NCI-H2081 (cell line): ENCODE results near the gene RPS16.
A peak's percentile ranks its signal among the peaks of the same experiment; 100 is the strongest.

ENCODE experiments used
- DNase-seq, 2 experiments: peaks; one replicate each; lab custom pipeline; 2025; lab: John Stamatoyannopoulos, UW

RPS16 gene

DNA sequence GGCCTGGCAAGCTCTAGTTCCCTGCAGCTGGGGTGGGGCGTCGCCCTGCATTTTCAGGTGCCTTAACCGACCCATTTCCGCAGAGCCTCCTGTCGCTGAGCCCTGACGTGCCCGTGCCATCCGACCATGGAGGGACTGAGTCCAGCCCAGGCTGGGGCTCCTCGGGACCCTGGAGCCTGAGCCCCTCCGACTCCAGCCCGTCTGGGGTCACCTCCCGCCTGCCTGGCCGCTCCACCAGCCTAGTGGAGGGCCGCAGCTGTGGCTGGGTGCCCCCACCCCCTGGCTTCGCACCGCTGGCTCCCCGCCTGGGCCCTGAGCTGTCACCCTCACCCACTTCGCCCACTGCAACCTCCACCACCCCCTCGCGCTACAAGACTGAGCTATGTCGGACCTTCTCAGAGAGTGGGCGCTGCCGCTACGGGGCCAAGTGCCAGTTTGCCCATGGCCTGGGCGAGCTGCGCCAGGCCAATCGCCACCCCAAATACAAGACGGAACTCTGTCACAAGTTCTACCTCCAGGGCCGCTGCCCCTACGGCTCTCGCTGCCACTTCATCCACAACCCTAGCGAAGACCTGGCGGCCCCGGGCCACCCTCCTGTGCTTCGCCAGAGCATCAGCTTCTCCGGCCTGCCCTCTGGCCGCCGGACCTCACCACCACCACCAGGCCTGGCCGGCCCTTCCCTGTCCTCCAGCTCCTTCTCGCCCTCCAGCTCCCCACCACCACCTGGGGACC, 27.9 kb downstream of the RPS16 start:
- DNase-seq: no peak

DNA sequence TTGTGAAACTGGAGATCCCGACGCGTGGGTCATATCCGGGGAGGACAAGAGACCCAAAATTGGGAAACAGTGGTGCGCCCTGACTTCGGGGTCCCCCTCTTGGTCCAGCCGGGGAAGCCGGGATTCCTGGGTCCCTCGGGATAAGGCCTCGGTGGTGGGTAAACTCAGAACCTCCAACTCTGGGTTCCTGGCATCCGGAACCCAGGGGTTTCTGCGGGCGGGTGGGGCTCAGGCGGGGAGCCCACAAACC, 28.4 kb downstream of the RPS16 start:
- no peak for DNase-seq

DNA sequence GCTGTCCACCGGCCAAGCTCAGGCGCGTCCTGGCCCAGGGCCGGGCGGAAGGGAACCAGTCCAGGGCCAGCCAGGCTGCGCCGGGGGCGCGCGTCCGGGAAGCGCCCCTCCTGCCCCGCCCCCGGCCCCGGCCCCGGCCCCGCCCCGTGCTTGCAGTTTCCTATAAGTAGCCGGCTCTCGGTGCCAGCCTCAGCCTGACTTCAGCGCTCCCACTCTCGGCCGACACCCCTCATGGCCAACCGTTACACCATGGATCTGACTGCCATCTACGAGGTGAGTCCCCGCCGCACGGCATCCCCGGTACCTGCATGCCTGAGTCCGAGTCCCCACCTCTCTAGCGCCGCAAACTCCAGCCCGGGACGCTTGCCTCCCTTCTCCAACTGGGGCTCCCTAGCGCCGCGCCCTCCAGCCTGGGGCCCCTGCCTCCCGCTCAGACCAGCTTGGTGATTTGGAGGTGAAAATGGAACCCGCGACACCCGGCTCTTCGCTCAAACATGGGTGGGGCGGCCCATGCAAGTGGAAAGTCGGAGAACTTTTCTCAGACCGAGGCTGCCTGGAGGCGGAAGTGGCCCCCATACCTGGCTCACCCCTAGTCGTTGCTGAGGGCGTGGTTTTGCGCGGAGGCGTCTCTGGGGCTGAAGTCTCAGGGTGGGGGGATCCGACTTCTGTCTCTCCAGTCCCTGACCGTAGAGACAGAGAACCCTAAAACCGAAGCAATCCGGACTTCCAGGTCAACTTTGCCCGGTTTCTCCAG, 28.9 kb downstream of the RPS16 start, which contains the start of gene ZFP36:
Gene ZFP36, plus strand, starts transcription at position 192 of the 754 bp plus-strand sequence. Its CDS starts 58 bp downstream, at position 250.
- DNase-seq: peak; percentile 48 to 61

DNA sequence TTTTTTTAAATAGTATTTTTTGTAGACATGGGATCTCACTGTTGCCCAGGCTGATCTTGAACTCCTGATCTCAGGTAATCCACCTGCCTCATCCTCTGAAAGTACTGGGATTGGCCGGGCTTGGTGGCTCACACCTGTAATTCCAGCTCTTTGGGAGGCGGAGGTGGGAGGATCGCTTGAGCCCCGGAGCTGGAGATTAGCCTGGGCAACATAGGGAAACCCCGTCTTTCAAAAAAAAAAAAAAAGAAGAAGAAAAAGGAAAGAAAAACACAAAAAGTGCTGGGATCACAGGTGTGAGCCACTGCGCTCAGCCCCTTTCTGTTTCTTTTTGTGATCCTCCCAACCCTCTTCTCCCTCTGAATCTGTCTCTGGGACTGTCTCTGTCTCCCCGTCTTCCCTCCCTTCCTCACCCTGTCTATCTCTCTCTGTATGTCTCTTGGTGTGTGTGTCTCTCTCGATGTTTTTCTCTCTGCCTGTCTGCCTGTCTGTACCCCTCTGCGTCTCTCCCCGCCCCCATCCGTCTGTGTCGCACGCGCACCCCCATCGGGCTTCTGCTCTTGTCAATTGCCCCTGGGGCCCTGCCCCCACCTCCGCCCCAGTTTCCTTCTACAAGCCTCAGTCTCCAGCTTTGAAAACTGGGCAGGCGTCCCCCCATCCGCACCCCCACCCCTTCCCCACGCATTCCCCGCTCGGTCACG, 29.6 kb downstream of the RPS16 start:
- no peak for DNase-seq

DNA sequence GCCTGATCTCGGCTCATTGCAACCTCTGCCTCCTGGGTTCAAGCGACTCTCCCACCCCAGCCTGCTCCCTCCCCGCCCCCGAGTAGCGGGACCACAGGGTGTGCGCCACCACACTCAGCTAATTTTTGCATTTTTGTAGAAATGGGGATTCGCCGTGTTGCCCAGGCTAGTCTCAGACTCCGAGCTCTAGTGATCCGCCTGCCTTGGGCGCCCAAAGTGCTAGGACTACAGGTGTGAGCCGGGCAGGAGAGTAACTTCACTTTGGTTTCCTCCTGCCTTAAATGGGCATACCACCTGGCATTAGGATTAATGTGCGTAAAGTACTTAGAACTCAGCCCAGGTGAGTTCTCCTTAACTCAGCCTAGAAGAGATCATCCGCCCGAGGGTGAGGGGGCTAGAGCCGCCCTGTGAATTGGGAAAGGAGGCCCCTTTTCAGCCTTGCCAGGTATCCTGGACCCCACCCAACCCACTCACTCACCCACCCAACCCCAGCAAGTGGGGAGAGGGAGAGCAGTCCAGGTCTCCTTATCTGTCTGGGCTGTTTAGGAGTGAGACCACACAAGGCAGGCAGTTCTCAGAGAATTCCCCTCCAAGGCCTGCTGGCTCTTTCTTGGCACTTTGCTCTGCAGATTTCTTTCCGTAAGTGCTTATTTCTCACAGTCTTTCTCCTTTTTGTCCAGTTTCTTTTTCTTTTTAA, 30.3 kb downstream of the RPS16 start:
- DNase-seq: no peak

DNA sequence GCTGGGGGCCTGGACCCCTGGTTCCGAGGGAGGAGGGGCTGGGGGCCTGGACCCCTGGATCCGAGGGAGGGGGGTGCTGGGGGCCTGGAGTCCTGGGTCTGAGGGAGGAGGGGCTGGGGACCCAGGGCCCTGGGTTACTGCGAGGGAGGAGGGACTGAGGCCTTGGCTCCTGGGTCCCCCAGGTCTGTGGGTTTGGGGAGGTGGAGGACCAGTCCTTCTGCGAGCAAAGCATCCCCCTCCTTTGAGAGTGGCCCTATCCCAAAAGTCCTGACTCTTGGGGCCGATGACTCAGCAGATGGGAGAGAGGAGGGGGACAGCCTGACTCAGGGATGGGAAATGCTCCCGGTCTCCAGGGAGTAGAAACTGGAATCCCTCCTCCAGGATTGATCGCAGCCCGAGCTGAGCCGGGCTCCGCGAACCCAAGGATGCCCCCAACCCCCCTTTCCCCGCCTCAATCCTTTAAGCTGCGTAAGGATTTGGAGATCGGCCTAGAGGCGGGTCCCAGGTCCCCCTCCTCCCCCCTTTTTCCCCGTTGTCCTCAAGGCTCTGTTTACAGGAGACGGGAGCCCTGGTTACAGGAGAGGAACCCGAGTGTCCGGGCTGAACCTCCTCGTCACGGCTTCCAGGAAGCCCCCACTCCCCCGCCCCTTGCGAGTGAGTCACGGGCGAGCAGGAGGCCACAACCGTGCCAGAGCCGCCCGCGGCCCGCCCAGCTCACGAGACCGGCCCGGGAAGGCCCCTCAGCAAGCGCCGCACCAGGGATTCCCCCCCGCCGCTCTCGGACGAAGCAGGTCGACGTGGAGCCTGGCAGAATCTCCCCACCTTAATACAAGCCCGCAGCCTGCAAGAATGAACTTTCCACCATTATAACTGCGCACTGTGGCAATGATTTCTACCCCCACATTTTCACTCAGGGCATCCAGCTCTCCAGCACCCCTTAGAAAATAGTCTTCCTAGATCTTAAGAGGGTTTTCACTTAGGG, 32.1 kb downstream of the RPS16 start:
- no peak for DNase-seq

DNA sequence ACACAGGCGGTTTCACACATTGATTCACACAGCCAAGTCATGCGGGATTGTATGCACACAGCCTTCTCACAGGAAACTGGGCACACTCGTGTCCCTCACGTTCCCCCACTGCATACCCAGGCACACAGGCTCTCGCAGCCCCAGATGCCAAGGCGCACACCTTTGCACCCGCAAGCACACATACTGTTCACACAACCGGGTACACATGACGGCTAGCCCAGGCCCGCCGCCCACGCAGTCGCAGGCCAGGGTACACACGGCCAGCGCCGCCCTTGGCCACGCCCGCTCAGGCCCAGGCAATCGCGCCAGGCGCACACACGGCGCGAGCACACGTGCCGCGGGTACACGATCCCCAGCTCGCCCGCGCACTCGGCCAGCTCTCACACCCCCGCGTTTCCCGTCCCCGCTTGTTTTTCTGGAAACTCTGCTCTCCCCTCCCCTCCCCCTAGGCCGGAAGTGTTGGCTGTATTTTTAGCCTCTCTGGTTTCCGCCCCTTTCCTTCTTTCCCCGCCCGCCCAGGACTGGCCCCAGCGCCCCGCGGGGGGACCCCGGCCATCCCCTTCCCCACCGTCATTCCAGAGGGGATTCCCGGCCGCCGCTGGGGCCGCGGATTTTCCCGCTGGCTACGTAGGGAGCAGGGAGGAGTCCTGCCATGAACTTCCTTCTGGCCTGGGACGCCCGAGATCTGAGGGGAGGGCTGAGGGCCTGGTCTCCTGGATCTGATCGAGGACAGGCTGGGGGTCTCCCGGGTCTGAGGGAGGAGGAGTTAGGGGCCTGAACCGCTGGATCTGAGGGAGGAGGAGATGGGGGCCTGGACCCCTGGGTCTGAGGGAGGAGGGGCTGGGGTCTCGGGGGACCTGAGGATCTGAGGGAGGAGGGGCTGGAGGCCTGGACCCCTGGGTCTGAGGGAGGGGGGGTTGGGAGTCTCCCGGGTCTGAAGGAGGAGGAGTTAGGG, 33.1 kb downstream of the RPS16 start:
- peak; percentile 72 to 75 for DNase-seq

DNA sequence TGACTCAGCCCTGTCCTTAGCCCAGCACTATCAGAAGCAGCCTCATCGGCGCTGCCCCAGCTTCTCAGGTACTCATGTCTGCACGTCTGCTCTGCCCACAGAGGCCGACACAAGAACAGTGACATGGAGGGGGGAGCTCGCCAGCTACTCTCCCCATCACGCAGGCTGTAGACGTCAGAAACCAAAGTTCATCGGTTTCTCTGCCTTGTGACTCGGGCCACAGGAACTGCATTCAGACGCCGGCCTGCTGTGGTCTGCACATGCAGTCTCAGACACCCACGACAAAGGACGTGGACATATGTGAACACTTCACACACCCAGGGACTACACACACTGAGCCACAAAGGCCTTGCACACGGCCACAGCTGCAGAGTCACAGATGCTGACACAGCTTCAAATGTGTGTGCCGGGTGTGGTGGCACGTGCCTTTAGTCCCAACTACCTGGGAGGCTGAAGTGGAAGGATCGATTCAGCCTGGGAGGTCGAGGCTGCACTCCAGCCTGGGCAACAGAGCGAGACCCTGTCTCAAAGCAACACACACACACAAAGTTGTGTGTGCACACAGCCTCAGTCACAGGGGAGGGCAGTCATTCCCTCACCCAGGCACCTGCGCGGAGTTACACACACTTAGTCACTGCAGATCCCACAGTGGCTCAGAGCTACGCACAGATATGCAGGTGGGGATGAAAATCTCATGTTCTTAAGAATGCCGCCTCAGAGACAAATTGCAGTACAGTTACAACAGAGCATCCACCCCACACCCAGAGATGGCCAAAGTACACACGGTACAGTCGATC, 34.0 kb downstream of the RPS16 start:
- DNase-seq: no peak

DNA sequence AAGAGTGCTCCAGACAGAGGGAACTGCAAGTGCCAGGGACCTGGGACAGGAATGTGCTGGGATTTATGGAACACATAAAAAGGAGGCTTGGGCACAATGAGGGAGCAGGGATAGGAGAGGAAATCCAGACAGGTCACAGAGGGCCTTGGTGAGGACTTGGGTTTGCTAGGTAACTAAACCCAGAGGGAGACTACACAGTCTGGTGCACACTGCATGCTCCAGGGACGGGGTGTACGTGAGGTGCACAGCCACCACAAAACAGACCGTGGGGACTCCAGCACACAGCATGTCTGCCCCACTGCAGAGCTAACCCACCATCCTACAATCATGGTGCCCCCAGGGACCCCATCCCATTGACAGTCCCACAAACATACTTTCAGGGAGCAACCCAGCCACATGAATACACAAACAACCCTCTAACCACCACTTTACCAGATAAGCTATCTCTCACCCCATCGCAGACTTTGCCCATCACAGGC, 34.6 kb downstream of the RPS16 start:
- DNase-seq: no peak

DNA sequence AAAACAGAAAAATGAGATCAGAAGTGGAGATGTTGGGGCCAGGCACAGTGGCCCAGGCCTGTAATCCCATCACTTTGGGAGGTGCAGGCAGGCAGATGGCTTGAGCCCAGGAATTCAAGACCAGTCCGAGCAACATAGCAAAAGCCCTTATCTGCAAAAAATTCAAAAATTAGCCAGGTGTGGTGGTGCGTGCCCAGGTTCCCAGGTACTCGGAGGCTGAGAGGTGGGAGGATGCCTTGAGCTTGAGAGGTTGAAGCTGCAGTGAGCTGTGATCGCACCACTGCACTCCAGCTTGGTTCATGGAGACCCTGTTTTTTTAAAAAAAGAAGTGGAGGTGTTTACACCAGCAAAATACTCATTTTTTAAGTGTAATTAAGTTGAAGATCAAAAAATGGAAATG, 35.7 kb downstream of the RPS16 start:
- no peak for DNase-seq

DNA sequence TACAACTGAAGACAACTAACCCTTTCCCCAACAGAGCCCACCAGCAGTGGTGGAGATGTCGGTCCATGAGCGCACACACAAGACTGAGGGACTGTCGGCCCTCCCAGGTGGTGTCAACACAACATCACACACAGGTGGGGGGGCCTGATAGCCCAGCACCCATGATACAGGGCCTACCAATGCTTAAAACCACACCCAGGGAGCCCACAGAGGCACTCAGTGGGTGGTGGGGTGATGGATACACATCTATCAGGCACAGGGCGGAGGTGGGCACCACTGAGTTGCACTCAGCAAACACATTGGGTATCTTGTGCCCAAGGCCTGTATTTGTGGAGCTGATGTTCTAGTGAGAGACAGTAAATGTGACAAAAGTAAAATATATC, 36.1 kb downstream of the RPS16 start:
- no peak for DNase-seq

DNA sequence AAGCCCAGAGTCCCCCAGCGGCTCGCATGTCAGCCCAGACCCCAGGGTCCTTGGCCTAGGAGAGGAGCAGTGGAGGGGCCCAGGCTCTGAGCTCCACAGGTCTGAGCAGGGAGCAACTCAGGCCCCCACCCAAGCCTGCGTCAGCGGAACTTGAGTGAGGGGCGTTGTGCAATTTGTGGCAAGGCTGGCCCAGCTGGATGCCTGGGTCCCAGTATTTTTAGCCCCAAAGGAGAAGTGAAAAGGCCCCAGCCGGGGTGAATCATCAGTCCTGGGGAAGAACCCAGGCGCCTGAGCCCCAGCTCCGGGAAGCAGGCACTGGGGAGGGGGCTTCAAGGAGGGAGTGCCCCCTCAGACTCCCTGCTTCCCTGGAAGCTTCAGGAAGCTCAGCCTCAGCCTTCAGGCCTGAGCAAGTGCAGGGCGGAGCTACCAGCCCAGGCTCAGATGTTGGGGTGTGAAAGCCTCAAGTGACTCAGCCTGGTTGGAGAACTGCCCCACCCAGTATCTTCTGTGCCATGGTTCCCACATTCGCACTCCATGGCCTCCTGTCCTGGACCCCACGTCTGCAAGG, 37.4 kb downstream of the RPS16 start:
- DNase-seq: no peak

DNA sequence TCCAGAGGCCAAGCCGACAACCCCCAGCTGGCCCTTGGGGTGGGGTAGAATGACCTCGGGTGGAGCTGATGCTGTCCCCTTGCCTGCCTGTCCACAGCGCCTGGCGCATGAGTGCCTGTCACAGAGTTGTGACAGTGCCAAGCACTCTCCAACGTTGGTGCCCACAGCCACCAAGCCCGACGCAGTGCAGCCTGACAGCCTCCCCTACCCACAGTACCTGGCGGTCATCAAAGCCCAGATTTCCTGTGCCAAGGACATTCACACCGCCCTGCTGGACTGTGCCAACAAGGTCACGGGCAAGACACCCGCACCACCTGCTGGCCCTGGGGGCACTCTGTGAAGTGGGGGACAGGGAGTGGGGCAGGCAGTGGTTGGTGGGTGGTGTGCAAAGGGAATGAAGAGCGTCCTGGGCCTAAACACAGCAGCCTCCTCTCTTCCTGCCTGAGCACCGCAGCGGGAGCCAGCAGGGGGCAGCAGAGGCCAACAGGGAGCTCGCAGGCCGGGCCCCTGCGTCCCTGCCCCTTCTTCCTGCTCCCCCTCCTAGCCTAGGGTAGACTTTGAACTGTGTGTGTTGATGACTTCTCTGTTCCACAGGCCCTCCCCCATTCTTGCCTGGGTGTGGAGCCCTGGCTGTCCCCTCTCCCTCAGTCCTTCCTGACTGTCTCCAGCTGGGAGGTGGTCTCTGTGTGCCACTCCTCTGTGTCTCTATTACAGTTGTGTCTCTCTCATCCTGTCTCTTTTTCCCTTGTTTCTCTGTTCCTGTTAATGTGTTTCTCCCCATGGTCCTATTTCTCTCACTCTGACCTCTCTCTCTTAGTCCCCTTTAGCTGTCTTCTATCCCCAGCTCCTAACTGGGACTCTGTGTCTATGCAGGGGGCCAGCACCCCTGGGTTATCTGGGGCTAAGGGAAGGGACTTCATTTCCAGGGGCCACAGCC, 38.1 kb downstream of the RPS16 start:
- DNase-seq: peak; percentile 51 to 65

DNA sequence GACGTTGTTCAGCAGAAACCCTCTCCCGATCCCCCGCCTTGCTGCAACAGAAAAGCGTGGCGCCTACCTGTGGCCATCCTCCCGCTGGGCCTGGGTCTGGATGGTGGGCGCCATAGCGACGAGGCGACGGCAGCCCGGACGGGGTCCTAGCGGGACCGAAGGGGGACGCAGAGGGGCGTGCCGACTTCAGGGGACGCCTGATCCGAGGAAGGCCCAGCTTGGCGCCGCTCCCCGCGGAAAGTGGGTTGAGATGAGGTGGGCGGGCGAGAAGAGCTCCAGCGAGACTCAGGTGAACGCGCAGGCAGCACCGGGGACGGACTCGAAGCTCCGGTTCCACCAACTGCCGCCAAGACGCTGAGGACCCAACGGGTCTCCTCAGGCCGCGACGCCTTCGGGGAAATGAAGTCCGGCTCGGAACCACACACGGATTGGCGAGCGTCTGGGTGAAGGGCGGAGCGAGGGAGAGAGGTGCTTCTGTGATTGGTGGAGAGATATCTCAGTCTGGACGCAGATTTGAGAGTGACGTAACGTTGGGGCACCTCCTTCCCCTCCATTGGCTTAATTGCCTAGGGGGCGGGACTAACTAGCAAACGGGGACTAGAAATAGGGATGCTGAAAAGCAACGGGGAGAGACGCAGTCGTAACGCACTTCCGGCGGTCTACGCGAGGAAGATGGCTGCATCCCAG, 44.9 kb downstream of the RPS16 start, which contains the start of the genes MED29 and PAF1:
Gene MED29, plus strand, starts transcription at position 628 of the 687 bp plus-strand sequence. Its CDS starts 45 bp downstream, at position 673.
Gene PAF1, minus strand, starts transcription at position 356 of the 687 bp plus-strand sequence. Its CDS starts 242 bp downstream, at position 114.
- DNase-seq: peak; percentile 99

DNA sequence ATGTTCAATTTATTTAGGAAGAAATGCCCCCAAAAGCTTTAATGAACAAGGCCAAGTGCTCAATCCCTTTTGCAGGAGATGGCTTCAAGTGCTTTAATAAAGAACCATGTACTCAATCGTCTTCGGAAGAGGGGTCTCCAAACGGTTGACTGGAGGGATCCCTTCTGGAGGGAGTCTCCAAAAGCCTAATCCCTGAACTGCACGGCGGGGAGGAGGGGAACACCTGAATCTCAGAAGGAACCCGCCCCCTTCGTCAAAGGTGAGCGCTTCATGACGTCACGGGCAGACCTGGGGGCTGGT, 45.3 kb downstream of the RPS16 start:
- DNase-seq: no peak

DNA sequence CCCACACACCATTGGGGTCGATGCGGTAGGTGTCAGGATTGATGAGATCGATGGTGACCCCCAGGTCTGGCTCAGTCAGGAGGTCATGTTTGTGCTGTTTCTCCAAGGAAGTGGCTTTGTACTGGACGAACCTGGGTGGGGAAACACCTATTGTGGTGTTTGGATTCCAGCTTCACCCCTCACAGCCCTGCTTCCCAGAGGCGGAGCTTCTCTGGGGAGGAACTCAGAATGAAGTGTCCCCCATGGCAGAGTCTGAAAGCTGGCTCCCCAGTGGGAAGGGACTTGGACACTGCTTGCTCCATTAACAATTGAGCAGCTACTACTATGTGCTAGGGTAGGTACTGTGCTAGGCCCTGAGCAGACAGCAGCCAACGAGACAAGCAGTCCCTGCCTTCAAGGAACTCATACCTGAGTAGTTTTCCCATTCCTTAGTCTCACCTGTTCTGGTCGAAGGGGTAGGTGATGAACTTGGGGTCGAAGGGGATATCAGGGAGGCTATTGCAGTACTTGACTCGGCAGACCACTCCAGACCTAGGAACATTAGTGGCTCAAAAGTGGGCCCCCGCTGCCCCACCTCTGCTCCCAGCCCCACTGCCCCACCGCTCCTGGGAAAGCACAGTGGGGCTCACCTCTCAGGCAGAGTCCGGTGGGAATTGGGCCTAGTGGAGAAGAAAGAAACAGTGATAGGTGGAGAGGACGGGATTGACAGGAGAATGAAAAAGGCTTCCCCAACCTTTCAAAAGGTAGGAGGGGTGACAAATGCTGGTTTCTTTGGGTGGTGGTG, 45.9 kb downstream of the RPS16 start:
- no peak for DNase-seq
